Left hindlimb (tissue), 1 donor: ENCODE data around the gene ADAP1.

Experiments used
- DNase-seq: peaks from one replicate; pipeline ENCODE4 v3.0.0-alpha.2; 2018

The ADAP1 gene

DNA sequence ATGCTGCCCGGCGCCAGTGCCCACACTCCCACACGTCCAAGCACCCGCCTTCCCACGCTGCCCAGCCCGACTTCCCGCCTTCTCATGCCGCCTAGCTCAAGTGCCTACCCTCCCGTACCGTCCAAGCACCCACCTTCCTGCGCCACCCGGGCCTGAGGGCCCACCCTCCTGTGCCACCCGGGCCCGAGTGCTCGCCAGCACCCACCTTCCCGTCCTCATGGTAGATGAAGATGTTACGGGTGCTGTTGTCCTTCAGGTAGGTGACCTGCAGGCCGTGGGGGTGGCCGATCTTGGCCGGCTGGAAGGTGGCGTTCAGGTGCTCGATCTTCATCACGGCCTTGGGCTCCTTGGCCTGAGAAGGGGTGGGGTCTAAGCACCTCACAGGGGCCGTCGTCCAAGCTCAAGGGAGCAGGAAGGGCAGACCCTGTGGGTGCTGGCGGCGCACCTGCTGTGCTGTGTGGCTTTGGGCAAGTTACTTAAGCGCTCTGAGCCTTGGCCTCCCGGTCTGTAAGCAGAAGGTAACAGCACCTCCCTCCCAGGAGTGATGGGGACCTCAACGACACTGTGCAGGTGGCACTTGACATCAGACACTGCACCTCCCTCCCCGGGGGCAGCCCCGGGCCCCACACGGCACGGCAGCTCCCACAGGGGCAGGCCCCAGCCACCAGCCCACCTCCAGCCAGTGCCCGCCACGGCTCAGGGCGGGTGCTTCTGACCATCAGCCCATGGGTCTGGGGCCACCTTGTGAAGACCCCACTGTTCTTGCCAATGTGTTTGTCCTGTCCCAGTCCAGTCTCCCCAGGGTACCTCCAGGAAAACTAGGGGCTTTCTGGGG is 50.3 kb downstream of the ADAP1 start:
- no peak for DNase-seq

GRCh38 chr7:902996-903395 is 51.5 kb downstream of the ADAP1 start:
- no peak for DNase-seq

DNA sequence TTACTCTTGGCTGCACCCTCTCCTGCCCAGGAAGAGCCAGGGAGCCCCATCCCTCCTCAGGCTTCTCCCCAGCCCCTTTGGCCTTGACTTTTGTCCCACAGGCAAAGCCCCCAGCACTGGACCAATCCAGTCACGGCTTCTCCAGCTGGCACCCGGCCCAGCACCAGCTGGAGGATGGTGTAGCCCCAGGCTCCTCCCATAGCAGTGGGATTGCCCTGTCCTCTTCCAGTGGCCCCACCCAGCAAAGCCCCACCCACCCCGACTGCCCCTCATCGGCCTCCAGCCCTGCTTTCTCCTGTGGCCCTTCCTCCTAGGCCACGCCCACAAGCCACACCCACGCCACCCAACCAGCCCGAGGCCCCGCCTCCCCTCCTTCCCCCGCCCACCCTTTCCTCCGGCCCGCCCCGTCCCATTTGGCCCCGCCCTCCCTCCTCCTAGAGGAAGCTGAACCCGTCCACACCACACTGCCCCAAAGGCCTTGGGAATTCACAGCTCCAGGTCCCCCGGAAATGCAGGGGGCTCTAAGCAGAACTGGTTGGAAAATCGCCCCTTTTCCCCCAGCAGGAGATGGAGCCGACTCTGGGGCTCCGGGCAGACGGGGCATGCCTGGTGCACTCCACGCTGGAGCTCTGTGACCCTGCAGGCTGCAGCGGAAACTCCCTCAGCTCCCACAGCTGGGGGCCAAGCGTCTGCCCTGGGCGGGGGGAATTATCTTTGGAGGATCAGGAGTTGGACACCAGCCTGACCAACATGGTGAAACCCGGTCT is 52.9 kb downstream of the ADAP1 start:
- peak; percentile 84 for DNase-seq

DNA sequence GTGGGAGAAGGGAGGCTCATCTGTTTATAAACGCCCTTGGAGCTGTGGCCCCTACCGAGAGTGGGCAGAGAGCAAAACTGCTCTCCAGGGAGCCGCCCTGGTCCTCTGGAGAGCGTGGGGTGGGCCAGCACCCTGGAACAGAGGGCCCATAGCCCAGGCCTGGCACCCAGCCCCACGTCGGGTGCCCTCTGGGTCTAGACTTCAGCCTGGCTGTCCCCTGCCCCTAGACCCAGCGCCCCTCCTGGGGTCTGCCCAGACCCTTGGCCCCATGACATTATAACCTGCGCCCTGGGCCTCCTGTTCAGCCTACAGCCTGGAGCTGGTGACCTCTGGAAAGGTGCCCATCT is 53.5 kb downstream of the ADAP1 start:
- no peak for DNase-seq

GRCh38 chr7:900331-901040 is 54.0 kb downstream of the ADAP1 start:
- no peak for DNase-seq

- DNase-seq, result no peak
These were observed 54.7 kb downstream of the ADAP1 start for GRCh38 chr7:899806-900205.

DNA sequence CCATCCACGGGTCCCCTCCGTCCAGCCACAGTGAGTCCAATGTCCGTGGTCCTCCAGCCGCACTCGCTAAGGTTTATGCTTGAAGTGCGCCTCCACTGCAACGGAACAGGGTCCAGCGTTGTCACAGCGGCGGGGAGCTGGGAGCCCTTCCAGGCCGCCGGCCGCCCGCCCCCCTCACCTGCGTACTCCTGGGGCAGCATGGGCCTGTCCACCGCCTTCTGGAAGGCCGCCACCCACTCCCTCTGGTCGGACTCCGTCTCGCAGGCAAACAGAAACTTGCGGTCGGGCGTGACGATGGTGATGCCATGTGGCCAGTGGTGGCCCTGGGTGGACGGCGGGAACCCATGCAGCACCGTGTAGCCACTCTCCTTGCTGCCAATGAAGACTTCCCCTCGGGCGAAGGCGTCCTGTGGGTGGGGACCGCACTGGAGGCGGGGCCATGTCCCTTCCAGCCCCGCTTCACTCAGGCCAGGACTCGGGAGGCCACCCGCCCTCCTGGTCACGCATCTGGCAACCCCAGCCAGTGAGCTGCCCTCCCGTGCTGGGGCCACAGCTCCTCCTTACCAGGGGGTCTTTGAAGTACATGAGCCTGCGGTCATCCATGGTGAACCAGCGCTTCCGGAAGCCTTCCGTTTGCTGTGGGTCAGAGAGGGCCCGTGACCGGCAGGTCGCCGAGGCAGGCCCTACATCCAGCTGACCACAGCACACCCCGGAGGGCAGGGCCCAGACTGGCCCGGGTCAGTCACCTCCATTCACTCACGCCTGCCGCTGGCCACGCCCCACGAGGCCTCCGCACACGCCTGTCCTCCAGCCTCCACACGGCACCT is 55.4 kb downstream of the ADAP1 start:
- no peak for DNase-seq

DNA sequence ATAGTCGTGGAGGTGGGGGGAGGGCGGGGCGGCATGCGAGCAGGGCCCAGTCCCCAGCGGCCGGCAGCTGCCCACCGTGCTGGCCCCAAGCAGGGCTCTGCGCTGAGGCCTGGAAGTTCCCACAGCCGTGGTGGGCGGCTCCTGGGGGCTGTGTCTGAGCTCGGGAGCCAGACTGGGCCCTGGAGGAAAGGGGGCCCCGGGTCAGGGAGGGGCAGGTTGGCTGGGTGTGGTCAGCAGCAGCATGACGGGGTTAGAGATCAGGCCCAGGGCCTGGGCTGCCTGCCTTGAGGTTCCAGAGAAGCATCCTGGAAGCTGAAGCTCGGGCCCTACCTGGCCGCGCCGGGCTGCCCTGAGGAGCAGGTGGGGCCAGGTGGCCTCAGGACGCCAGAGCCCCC is 56.0 kb downstream of the ADAP1 start:
- DNase-seq, result no peak

- no peak for DNase-seq
These were observed 56.6 kb downstream of the ADAP1 start for GRCh38 chr7:897771-898376.

DNA sequence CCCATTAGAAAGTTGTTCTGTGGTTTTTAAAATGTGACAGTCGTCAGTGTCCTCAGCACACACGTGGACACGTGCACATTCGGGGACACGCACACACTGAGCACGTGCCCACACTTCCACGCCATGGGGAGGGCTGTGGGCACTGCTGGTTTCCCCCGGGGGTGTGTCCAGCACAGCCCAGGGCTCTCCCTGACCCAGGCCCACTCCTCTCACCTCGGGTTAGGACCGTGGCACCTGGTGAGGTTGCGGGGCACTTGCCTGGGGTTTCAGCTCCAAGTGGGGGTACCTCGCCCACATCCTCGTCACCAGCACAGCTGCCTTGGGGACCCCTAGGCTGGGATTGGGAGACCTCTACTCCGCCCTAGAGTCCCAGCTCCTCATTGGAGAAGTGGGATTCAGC is 57.4 kb downstream of the ADAP1 start:
- no peak for DNase-seq

DNA sequence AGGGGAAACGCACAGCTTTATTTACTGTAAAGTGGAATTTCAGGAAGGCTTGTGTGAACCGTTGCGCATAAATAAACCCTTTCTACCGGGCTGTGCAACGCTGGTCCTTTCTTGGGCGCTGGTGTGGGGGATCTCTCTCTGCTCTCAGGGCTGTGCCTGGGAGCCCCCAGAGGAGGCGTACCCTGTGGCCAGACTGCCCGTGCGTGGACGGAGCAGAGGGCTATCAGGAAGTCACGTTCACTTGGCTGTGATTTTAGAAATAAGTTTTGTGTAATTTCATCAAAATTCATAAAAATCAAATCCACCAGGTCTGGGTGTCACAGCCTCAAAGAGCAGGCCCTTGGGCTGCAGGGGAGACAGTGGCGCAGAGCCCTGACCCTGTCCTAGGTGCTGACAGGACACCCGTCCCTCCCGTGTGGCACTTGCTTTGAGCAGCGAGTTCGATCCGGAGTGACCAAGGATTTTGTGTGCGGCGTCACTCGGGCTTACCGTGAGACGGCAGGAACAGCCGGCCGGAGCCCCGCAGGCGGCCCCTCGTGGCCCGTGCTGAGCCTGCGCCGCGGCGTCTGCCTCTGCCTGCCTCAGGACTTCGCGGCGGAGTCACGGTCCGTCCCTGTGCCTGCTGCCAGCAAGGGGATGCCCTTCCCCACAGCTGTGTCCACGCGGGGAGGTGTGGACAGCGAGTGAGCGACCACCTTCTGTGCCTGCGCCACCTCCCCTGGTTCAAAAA is 58.0 kb downstream of the ADAP1 start:
- DNase-seq, result no peak

- no peak for DNase-seq
These were observed 58.9 kb downstream of the ADAP1 start for GRCh38 chr7:895451-896052.

GRCh38 chr7:894927-895450 is 59.5 kb downstream of the ADAP1 start:
- DNase-seq, result no peak

GRCh38 chr7:894164-894867 is 60.2 kb downstream of the ADAP1 start:
- DNase-seq, result no peak

- DNase-seq, result no peak
These were observed 60.8 kb downstream of the ADAP1 start for GRCh38 chr7:893686-894085.

- no peak for DNase-seq
These were observed 61.6 kb downstream of the ADAP1 start for GRCh38 chr7:892648-893593.

- DNase-seq, result no peak
These were observed 62.7 kb downstream of the ADAP1 start for GRCh38 chr7:891805-892204.

GRCh38 chr7:891291-891690 is 63.2 kb downstream of the ADAP1 start:
- DNase-seq, result no peak

DNA sequence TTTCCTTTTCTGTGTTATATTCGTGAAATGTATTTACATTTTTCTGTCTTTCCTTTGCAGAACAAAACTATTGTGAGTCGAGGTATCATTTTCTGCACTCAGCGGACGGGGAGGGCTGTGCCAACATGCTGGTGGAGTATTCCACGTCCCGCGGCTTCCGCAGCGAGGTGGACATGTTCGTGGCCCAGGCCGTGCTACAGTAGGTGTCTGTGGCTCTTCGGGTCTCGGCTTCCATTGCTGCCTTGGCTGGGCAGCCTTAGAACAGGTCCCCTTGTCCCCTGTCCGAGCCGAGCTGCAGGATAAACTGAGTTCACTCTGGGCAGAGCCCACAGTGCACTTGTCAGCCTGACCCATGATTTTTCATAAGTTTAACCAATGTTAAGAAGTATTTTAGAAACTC is 63.6 kb downstream of the ADAP1 start:
- no peak for DNase-seq
